Right renal cortex interstitium (tissue), 3 donors: ENCODE results near the gene EXOC2. TPM values are rescaled to one million over a fixed set of nuclear protein-coding genes. Genes with fewer than 3 reads are reported as not detected.

Experiments used
- DNase-seq, 3 donors: peaks; one replicate each; pipeline ENCODE4 v3.0.0-alpha.2; 2013; ENCODE audit warnings: low read depth in 3 of 3, low spot score in 2 of 3
- polyA plus RNA-seq, 3 donors: library from polyadenylated mRNA; unstranded; fragments of 120-200 nt; gene quantifications; one replicate each; pipeline ENCODE4 v1.2.1, GENCODE V29; 2013; ENCODE audit not compliant: insufficient read length in 3 of 3

EXOC2 gene
- polyA plus RNA-seq, 3 donors, result 23.3 to 24.3 (median 24.1) TPM

- DNase-seq, result no peak
These were observed 218.3 kb downstream of the EXOC2 start for GRCh38 chr6:474453-475185.

- DNase-seq, result no peak
These were observed 219.0 kb downstream of the EXOC2 start for GRCh38 chr6:473768-474452.

DNA sequence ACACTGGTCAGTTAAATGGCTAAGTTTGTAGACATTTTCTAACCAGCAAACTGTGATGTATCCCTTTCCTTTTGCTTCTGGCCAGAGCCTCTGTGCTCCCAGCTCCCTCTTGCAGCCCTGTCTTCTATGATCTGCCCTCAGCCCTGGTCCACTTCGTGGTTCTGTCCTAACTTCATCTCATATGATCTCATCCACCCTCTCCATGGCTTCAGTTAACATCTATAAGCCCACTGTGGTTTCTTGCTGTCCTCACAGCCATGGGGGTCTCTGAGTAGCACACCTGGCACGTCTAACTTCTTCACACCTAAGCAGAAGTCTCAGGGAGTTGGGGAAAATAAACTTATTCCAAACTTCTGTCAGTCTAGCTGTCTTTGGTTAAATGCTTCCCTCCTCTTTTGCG is 219.6 kb downstream of the EXOC2 start:
- DNase-seq, result no peak

GRCh38 chr6:470901-471448 is 222.0 kb downstream of the EXOC2 start:
- no peak for DNase-seq

- DNase-seq, result no peak
These were observed 222.7 kb downstream of the EXOC2 start for GRCh38 chr6:470051-470900.

GRCh38 chr6:467671-468082 is 225.3 kb downstream of the EXOC2 start:
- no peak for DNase-seq

DNA sequence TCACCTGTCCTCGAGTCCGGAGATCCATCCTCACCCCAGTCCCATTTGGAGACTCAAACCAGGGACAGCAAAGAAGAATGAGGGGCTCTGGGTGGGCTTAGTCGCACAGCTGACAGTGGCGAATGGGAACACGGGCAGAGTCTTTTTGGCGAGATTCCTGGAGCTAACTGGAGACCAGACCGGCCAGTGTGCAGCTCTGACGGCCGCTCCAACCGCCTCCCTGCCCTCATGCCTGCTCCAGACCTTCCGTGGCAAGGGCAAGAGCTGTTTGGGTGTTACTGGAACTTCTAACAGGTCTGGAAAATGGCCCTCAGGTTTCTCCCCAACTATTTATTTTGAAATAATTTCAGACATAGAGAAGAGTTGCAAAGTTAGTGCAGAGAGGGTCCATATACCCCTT is 225.8 kb downstream of the EXOC2 start:
- DNase-seq, result no peak

- no peak for DNase-seq
These were observed 226.4 kb downstream of the EXOC2 start for GRCh38 chr6:466564-466963.

DNA sequence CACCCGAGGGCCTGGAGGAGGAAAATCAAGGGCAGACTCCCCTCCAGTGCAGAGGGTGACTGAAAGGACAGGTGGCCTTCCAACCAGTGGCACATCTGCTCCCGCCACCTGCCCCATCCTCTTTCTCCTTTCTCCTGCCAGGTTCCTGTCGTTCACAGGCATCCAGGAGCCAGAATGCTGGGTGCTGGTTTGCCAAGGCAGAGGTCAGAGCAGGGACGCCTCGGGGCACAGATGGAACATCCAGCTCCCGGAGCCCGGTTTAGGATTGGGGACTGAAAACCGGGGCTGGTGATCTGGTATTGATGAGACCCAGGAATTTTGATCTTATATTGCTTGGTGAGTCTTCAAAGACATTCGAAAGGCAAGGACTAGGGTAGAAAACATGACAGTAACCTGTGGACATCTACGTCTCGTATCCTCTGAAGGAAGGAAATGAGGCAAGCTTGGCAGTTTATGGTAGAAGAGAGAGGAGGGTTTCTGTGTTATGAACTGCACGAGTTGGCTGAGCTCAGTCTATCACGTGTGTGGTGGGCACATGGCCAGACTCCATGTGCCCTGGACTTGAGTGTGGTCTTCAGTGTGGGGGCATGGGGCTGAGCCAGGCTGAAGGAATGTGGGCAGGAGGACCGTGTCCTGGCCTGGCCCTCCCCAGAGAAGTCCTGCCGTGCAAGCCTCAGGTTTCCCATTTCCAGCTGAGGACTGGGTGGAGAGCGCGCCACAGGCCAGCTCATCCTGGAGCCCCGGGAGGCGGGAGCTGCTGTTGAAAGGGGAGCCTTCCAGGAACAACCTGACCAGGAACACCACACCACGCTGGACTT is 227.2 kb downstream of the EXOC2 start:
- no peak for DNase-seq

DNA sequence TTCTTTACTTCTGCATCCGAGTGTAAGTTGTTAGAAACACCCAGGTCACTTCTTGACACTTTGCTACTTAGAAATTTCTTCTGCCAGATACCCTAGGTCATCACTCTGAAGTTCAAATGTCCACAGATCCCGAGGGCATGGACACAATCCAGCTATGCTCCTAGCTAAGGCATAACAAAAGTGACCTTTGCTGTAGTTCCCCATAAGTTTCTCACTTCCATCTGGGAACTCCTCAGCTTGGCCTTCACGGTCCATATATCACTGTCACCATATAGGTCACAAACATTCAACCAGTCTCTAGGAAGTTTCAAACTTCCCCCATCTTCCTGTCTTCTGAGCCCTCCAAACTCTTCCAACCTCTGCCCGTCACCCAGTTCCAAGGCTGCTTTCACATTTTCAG is 236.1 kb downstream of the EXOC2 start:
- no peak for DNase-seq

- no peak for DNase-seq
These were observed 236.5 kb downstream of the EXOC2 start for GRCh38 chr6:456358-456867.

DNA sequence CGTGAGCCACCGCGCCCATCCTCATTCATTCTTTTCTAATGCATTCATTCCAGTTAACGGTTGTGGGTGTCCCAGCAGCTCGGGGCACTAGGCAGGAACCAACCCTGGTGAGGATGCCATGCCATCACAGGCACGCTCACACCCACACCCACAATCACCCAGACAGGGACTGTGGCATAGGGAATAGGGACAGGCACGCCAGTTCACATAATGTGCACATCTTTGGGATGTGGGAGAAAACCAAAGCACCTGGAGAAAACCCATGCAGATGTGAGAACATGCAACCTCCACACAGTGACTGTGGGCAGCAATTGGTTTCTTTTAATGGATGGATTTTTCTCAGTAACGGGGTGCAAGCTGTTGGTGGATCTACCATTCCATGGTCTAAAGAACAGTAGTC is 237.1 kb downstream of the EXOC2 start:
- DNase-seq, result no peak

GRCh38 chr6:455006-455585 is 237.8 kb downstream of the EXOC2 start:
- DNase-seq, result no peak

GRCh38 chr6:454148-454991 is 238.6 kb downstream of the EXOC2 start:
- no peak for DNase-seq

GRCh38 chr6:453152-453551 is 239.8 kb downstream of the EXOC2 start:
- DNase-seq, result no peak

DNA sequence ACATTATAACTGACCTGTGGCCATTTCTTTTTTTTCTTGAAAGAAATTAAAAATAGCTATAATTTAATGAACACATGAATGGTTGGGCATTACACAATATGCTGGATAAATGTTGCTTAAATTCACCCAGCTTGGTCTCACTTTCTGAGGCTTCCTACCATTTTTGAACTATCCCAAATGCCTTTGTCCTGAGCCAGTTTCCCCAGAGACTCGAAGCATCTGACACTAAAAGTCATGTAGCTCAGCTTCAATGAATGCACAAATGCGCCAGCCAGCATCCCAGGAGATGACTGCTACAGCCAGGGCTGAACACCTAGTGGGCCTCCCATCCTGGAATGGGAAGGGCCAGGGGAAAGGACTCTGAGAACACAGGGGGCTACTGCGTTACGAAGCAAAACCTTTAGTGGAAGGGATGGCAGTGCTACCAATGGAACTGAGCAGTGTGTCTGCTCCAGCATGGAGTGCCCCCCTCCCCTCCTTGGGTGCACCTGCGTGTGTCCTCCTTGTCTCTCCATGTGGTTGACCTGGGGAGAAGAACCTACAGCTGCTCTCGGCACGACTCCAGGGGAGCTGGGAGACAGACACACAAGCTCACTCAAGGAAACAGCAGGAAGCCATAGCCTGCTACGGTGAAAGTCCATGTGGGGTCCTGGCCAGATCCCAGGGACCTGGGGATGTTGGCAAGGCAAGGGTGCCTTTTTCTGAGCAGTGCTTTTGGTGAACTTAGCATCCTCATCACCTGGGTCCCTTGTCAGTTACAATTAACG is 240.5 kb downstream of the EXOC2 start:
- DNase-seq, result no peak

DNA sequence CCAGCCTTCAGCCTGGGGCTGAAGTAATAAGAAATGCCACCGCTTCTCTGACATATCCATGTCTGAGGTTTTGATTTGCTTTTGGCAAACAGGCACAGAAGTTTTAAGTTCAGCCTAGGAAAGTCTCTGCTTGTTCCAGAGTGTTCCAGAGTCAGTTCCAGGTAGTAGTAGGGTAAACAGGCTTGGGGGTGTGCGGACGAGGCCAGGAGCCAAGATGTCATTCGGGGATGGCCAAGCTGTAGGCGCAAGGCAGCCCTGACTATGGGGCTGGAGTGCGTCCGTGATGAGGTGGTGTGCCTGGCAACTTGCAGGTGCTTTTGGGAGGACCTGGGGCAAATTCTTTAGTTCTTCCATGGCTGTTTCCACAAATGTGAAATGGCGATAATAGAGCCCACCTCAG is 241.1 kb downstream of the EXOC2 start:
- no peak for DNase-seq

- DNase-seq, result no peak
These were observed 241.6 kb downstream of the EXOC2 start for GRCh38 chr6:451336-451735.
